ENCODE data around the gene PMPCA. TPM values are rescaled to one million over a fixed set of nuclear protein-coding genes. Genes with fewer than 3 reads are reported as not detected.

Gene PMPCA
- total and polyA plus RNA-seq, 2 experiments from 2014 or later = 61.3 to 88.2 TPM

DNA sequence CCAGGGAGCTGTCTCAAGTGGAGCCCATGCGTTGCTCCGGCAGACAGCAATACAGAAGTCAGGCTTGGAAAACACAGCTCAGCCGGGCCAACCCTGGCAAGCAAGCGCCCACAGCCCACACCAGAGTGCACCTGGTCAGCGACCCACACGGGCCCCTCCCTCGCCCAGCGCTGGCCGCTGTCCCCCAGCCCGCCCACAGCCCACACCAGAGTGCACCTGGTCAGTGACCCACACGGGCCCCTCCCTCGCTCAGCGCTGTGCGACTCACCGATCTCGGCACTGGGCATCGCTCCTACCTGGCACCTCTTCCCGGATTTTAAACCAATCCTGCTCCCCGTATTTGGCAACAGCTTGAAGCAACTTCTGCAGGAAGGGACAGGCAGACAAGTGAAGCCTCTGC is 23.2 kb upstream of the PMPCA start:
- Histone ChIP-seq H3K9me2 (ENCODE audit: insufficient read depth) (no peaks in the 10 kb centered on the region), H4K20me1 (replicated peaks; ENCODE audit: insufficient read depth) (peaks cover 14% of the 10 kb centered on the region), H3K27ac (ENCODE audit: low read depth) (no peak overlapping the region), H3K36me3 (ENCODE audit: insufficient read depth) (peaks cover 26% of the 10 kb centered on the region), H3K79me2 (replicated peaks; ENCODE audit: insufficient read depth) (0 out of 2 replicates have a peak, but pooled peaks cover 6% of the 10 kb centered on the region), H2AFZ (no peak overlapping the region), H3F3A (replicated peaks; ENCODE audit: low read depth) (0 out of 2 replicates have a peak, but pooled peaks cover 3% of the 10 kb centered on the region), H3K4me1 (ENCODE audit: insufficient read depth) (no peaks in the 10 kb centered on the region), H3K4me2 (no peak overlapping the region), H3K27me3 (ENCODE audit: insufficient read depth) (no peaks in the 10 kb centered on the region), H3K4me3 (no peak overlapping the region)
- H3K27me3 Mint-ChIP-seq (ENCODE audit: insufficient read depth, low read depth, poor library complexity) = peaks cover 1% of the 10 kb centered on the region
- H3K9me3 Mint-ChIP-seq = no peaks in the 10 kb centered on the region
- peaks cover 76% of the 10 kb centered on the region for H3K36me3 Mint-ChIP-seq (ENCODE audit: low read depth)
- no peak overlapping the region for H3K27ac Mint-ChIP-seq
- TF ChIP-seq CREB1 (CRISPR knock-in tag; IDR thresholded peaks at IDR 0.05; ENCODE audit: low read depth) (no peak), EZH2 (IDR thresholded peaks at IDR 0.05; ENCODE audit: low read depth, unreplicated experiment) (no peak), EZH2phosphoT487 (IDR thresholded peaks at IDR 0.05; ENCODE audit: unreplicated experiment) (no peak), ZNF331 (CRISPR knock-in tag; IDR thresholded peaks at IDR 0.05; ENCODE audit: low read depth) (no peak), STAT1 (IDR thresholded peaks at IDR 0.05; ENCODE audit: unreplicated experiment) (no peak), POLR2AphosphoS5 (IDR thresholded peaks at IDR 0.05; ENCODE audit: low read depth) (no peak), JUNB (IDR thresholded peaks at IDR 0.05; ENCODE audit: unreplicated experiment) (no peak), NANOG (IDR thresholded peaks at IDR 0.05; ENCODE audit: borderline replicate concordance) (no peak), CTCF (conservative IDR thresholded peaks at IDR 0.05; ENCODE audit: low read depth in 2 of 2) (no peak), ETS1 (IDR thresholded peaks at IDR 0.05) (no peak), ZNF114 (CRISPR knock-in tag; IDR thresholded peaks at IDR 0.05) (no peak)
- TF ChIP-seq, protein P1, sequence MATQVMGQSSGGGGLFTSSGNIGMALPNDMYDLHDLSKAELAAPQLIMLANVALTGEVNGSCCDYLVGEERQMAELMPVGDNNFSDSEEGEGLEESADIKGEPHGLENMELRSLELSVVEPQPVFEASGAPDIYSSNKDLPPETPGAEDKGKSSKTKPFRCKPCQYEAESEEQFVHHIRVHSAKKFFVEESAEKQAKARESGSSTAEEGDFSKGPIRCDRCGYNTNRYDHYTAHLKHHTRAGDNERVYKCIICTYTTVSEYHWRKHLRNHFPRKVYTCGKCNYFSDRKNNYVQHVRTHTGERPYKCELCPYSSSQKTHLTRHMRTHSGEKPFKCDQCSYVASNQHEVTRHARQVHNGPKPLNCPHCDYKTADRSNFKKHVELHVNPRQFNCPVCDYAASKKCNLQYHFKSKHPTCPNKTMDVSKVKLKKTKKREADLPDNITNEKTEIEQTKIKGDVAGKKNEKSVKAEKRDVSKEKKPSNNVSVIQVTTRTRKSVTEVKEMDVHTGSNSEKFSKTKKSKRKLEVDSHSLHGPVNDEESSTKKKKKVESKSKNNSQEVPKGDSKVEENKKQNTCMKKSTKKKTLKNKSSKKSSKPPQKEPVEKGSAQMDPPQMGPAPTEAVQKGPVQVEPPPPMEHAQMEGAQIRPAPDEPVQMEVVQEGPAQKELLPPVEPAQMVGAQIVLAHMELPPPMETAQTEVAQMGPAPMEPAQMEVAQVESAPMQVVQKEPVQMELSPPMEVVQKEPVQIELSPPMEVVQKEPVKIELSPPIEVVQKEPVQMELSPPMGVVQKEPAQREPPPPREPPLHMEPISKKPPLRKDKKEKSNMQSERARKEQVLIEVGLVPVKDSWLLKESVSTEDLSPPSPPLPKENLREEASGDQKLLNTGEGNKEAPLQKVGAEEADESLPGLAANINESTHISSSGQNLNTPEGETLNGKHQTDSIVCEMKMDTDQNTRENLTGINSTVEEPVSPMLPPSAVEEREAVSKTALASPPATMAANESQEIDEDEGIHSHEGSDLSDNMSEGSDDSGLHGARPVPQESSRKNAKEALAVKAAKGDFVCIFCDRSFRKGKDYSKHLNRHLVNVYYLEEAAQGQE (IDR thresholded peaks at IDR 0.05; ENCODE audit: unreplicated experiment) = no peak
- TF ChIP-seq, protein P2, sequence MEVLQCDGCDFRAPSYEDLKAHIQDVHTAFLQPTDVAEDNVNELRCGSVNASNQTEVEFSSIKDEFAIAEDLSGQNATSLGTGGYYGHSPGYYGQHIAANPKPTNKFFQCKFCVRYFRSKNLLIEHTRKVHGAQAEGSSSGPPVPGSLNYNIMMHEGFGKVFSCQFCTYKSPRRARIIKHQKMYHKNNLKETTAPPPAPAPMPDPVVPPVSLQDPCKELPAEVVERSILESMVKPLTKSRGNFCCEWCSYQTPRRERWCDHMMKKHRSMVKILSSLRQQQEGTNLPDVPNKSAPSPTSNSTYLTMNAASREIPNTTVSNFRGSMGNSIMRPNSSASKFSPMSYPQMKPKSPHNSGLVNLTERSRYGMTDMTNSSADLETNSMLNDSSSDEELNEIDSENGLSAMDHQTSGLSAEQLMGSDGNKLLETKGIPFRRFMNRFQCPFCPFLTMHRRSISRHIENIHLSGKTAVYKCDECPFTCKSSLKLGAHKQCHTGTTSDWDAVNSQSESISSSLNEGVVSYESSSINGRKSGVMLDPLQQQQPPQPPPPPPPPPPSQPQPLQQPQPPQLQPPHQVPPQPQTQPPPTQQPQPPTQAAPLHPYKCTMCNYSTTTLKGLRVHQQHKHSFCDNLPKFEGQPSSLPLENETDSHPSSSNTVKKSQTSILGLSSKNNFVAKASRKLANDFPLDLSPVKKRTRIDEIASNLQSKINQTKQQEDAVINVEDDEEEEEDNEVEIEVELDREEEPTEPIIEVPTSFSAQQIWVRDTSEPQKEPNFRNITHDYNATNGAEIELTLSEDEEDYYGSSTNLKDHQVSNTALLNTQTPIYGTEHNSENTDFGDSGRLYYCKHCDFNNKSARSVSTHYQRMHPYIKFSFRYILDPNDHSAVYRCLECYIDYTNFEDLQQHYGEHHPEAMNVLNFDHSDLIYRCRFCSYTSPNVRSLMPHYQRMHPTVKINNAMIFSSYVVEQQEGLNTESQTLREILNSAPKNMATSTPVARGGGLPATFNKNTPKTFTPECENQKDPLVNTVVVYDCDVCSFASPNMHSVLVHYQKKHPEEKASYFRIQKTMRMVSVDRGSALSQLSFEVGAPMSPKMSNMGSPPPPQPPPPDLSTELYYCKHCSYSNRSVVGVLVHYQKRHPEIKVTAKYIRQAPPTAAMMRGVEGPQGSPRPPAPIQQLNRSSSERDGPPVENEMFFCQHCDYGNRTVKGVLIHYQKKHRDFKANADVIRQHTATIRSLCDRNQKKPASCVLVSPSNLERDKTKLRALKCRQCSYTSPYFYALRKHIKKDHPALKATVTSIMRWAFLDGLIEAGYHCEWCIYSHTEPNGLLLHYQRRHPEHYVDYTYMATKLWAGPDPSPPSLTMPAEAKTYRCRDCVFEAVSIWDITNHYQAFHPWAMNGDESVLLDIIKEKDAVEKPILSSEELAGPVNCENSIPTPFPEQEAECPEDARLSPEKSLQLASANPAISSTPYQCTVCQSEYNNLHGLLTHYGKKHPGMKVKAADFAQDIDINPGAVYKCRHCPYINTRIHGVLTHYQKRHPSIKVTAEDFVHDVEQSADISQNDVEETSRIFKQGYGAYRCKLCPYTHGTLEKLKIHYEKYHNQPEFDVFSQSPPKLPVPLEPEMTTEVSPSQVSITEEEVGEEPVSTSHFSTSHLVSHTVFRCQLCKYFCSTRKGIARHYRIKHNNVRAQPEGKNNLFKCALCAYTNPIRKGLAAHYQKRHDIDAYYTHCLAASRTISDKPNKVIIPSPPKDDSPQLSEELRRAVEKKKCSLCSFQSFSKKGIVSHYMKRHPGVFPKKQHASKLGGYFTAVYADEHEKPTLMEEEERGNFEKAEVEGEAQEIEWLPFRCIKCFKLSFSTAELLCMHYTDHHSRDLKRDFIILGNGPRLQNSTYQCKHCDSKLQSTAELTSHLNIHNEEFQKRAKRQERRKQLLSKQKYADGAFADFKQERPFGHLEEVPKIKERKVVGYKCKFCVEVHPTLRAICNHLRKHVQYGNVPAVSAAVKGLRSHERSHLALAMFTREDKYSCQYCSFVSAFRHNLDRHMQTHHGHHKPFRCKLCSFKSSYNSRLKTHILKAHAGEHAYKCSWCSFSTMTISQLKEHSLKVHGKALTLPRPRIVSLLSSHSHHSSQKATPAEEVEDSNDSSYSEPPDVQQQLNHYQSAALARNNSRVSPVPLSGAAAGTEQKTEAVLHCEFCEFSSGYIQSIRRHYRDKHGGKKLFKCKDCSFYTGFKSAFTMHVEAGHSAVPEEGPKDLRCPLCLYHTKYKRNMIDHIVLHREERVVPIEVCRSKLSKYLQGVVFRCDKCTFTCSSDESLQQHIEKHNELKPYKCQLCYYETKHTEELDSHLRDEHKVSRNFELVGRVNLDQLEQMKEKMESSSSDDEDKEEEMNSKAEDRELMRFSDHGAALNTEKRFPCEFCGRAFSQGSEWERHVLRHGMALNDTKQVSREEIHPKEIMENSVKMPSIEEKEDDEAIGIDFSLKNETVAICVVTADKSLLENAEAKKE (CRISPR knock-in tag; IDR thresholded peaks at IDR 0.05) = no peak
- no peaks in the 10 kb centered on the region for H3K4me1 Mint-ChIP-seq
- DNase-seq (ENCODE audit: low spot score) (no peak), ATAC-seq (no peak)
- no peak overlapping the region for H3K4me3 Mint-ChIP-seq

Data from GM23338 (cell line).